PC-9 (cell line): ENCODE measurements around the gene HTRA3. TPM values are rescaled to one million over a fixed set of nuclear protein-coding genes. Genes with fewer than 3 reads are reported as not detected.

Source experiments
- BruUV-seq: library from RNA; stranded (reverse); fragments of 400-500 nt; replicated peaks from 2 replicates; lab custom pipeline; 2021; lab: Mats Ljungman, UMichigan
- CTCF ChIA-PET: fragments of 300-600 bp; sonication (Branson Sonifier 250); formaldehyde crosslinking; loops from one replicate; lab custom pipeline; 2022; ENCODE audit warnings: antibody characterized with exemption; lab: Charles Lee
- POLR2A ChIA-PET: fragments of 300-600 bp; sonication (Branson Sonifier 250); formaldehyde crosslinking; loops from one replicate; lab custom pipeline; 2022; ENCODE audit warnings: antibody characterized with exemption; ENCODE audit not compliant: unreplicated experiment; lab: Charles Lee
- DNase-seq, 2 experiments: peaks; one replicate each; pipeline versions ENCODE4 v3.0.0 to v3.0.0-alpha.2; 2015 to 2022; ENCODE audit warnings: mixed read lengths in 1 of 2
- H2AFZ ChIP-seq: fragments of 200-600 bp; sonication (generic); 2 replicates; pipeline ENCODE4 v1.8.1; 2017; ENCODE audit warnings: antibody characterized with exemption
- H3F3A ChIP-seq: fragments of 200-600 bp; sonication (generic); 2 replicates; pipeline ENCODE4 v1.8.1; 2017; ENCODE audit warnings: antibody characterized with exemption, mild to moderate bottlenecking, low read depth; ENCODE audit not compliant: insufficient read depth
- H3K27ac ChIP-seq: fragments of 200-600 bp; sonication (generic); 2 replicates; pipeline ENCODE4 v1.6.1; 2016; ENCODE audit warnings: mixed run types
- H3K27me3 ChIP-seq: fragments of 200-600 bp; sonication (generic); 2 replicates; pipeline ENCODE4 v1.6.1; 2016; ENCODE audit warnings: low read depth, mixed run types; ENCODE audit not compliant: insufficient read depth
- H3K36me3 ChIP-seq: fragments of 200-600 bp; sonication (generic); 2 replicates; pipeline ENCODE4 v1.6.1; 2016; ENCODE audit warnings: low read depth, mixed run types
- H3K4me1 ChIP-seq: fragments of 200-600 bp; sonication (generic); replicated peaks from 2 replicates; pipeline ENCODE4 v1.6.1; 2016; ENCODE audit warnings: mixed run types; ENCODE audit not compliant: insufficient read depth
- H3K4me2 ChIP-seq: fragments of 200-600 bp; sonication (generic); 2 replicates; pipeline ENCODE4 v1.6.1; 2017; ENCODE audit warnings: mixed run types
- H3K4me3 ChIP-seq: fragments of 200-600 bp; sonication (generic); 2 replicates; pipeline ENCODE4 v1.6.1; 2016; ENCODE audit warnings: mixed run types
- H3K79me2 ChIP-seq: fragments of 200-600 bp; sonication (generic); 2 replicates; pipeline ENCODE4 v1.6.1; 2017; ENCODE audit warnings: low read depth, mixed run types
- H3K9me2 ChIP-seq: fragments of 200-600 bp; sonication (generic); 2 replicates; pipeline ENCODE4 v1.8.1; 2017; ENCODE audit warnings: mild to moderate bottlenecking; ENCODE audit not compliant: insufficient read depth
- H3K9me3 ChIP-seq: fragments of 200-600 bp; sonication (generic); 2 replicates; pipeline ENCODE4 v1.8.1; 2016; ENCODE audit warnings: low read depth; ENCODE audit not compliant: insufficient read depth
- H4K20me1 ChIP-seq: fragments of 200-600 bp; sonication (generic); 2 replicates; pipeline ENCODE4 v1.8.1; 2017; ENCODE audit not compliant: insufficient read depth
- EZH2 ChIP-seq: fragments of 200-600 bp; sonication (generic); IDR thresholded peaks from 2 replicates; pipeline ENCODE4 v1.8.0; 2017; ENCODE audit warnings: antibody characterized with exemption, low read depth
- intact Hi-C: fragments of 100-400 bp; cut with micrococcal nuclease; formaldehyde crosslinking; loops from one replicate; pipeline ENCODE4 v1.10.0; 2022; ENCODE audit not compliant: unreplicated experiment
- total RNA-seq: library from RNA; stranded (reverse); gene quantifications from 2 replicates; pipeline ENCODE4 v1.2.3, GENCODE V29; 2021
- TF ChIP-seq, protein P1 (sequence below): fragments of 200-600 bp; sonication (generic); conservative IDR thresholded peaks from 2 replicates; pipeline ENCODE4 v1.6.1; 2017; ENCODE audit warnings: mixed run types, antibody characterized with exemption, mild to moderate bottlenecking, moderate library complexity

The HTRA3 gene
- total RNA-seq, 1 experiment from 2014 or later = 14.1 TPM

DNA sequence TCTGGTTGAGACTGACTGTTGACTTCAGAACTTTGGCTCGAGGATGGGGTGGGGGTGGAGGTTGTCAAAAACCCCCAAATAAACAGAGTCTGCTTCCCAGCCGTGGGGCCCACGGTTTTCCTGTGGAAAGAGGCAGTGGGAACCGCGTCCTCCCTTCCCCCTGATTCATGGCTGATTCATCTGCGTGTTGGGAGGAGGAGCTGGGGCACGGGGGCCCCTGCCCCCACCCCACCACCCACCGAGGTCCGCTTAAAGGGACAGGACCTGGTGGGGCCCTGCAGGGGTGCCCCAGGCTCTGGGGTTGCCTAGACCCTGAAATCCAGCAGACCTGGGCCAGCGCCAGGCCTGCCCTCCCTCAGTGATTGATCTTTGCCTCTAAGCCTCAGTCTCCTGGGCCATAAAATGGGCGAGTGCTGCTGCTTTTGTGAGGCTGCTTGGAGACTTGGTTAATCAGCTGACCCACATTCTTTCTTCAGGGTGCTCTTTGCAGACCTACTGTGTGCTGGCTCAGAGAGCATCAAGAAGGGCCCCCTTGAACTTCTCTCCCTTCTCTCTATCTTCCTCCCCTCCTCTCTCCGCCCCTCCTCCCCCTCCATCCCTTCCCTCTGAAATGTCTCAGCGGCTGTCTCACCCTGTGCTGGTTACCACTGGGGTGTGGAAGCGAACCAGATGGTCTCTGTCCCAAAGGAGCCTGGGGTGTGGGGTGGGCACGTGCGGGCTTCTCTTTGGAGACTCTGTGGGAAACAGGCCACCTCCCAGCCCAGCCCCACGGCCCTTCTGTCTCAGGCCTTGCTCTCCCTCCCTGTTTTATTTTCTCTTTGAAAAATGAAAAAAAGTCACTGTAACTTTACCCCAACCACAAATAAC, 9.1 kb downstream of the HTRA3 start:
- H3K36me3 ChIP-seq = no peaks in the 10 kb centered on the region
- no peaks in the 10 kb centered on the region for H3K9me3 ChIP-seq
- H3K27me3 ChIP-seq = no peaks in the 10 kb centered on the region
- no peak overlapping the region for H2AFZ ChIP-seq
- no peak overlapping the region for H3K27ac ChIP-seq
- no peaks in the 10 kb centered on the region for H3K79me2 ChIP-seq
- peak overlapping the region; percentile 36; the same call in 1 of the 2 replicates for H3K4me2 ChIP-seq
- intact Hi-C loops = no loop called here
- no peaks in the 10 kb centered on the region for H3K4me1 ChIP-seq
- CTCF ChIA-PET = no interaction called here
- no peaks in the 10 kb centered on the region for H4K20me1 ChIP-seq
- H3K4me3 ChIP-seq = no peak overlapping the region
- BruUV-seq = no TSS peak
- POLR2A ChIA-PET = no interaction called here
- H3K9me2 ChIP-seq = no peaks in the 10 kb centered on the region
- no peak for TF ChIP-seq EZH2
- DNase-seq = no peak
- no peaks in the 10 kb centered on the region for H3F3A ChIP-seq

DNA sequence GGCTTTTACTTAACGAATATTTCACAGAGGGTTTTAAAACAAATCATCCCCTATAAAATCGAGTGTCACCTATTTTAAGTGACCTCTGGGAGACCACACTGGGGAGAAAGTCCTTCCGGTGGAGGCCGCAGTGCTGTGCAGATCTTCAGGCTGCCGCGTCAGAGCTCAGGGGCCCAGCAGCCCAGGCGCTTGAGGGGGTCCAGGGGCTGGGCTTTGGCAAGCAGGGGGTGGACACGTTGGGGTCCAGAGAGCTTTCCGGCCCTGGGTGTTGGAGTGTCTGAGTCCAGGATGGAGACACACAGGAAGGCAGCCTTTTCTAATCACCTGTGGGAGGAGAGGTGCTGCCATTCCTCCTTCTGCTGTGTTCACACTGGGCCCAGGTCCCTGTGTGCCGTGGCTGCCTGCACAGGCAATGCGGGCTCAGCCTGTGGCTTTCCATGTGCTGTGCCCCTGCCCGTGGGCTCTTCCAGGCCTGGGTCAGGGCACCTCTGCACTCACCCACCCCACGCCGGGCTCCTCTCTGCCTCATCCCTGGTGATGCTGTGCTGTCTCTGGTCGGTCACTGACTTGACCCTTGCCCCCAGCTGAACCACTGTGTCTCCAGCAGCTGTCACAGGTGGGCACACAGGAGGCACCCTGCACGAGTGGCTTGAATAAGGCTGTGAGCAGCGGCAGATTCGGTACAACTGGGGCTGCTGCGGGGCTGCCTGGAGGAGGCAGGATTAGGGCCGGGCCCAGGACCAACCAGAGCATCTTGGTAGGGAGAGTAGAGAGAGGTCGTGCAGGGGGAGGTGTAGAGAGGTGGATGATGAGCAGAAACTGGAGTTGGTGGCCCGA, 10.0 kb downstream of the HTRA3 start:
- Histone ChIP-seq H4K20me1 (no peaks in the 10 kb centered on the region), H3K4me1 (no peaks in the 10 kb centered on the region), H3F3A (no peaks in the 10 kb centered on the region), H3K4me2 (no peak overlapping the region), H3K9me2 (no peaks in the 10 kb centered on the region), H3K79me2 (no peaks in the 10 kb centered on the region), H3K27me3 (no peaks in the 10 kb centered on the region), H3K9me3 (no peaks in the 10 kb centered on the region), H3K36me3 (no peaks in the 10 kb centered on the region), H3K27ac (no peak overlapping the region), H3K4me3 (no peak overlapping the region), H2AFZ (no peak overlapping the region)
- TF ChIP-seq, protein P1, sequence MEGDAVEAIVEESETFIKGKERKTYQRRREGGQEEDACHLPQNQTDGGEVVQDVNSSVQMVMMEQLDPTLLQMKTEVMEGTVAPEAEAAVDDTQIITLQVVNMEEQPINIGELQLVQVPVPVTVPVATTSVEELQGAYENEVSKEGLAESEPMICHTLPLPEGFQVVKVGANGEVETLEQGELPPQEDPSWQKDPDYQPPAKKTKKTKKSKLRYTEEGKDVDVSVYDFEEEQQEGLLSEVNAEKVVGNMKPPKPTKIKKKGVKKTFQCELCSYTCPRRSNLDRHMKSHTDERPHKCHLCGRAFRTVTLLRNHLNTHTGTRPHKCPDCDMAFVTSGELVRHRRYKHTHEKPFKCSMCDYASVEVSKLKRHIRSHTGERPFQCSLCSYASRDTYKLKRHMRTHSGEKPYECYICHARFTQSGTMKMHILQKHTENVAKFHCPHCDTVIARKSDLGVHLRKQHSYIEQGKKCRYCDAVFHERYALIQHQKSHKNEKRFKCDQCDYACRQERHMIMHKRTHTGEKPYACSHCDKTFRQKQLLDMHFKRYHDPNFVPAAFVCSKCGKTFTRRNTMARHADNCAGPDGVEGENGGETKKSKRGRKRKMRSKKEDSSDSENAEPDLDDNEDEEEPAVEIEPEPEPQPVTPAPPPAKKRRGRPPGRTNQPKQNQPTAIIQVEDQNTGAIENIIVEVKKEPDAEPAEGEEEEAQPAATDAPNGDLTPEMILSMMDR = no peak
- TF ChIP-seq EZH2 = no peak
- intact Hi-C loops = no loop called here
- CTCF ChIA-PET = no interaction called here
- no TSS peak for BruUV-seq
- DNase-seq = no peak
- POLR2A ChIA-PET = no interaction called here

DNA sequence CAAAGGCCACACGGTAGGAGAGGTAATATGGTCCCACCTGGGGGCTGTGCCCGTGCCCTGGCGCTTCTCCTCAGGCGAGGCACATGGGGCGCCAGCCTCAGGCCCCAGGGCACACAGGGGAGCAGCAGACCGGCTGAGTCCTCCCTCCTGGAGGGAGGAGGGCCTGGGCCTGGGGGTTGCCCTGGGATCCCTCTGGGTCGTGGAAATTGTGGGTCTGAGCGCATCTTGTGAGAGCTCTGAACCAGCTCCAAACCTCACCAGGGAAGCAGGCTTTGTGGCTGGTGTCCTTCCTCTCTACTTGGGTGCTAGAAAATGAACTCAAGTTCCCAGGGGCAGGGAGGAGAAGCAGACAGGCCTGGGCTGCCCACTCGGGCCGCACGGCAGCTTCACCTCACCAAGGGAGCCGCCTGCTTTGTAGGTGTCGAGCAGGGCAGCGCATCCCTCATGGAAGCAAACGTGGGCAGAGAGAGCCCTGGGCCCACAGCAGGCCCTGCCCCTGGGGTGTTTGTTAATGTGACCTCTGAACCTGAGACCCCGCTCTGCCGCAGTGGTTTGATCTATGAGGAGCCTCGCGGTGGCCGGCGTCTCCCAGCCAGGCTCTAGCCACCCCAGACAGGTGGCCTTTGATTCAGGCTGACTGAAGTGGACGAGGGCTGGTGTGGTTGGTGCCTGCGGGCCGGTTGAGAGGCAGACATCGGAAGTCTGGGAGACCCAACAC, 10.8 kb downstream of the HTRA3 start:
- Histone ChIP-seq H3K36me3 (no peaks in the 10 kb centered on the region), H3K79me2 (no peaks in the 10 kb centered on the region), H3K9me2 (no peaks in the 10 kb centered on the region), H2AFZ (no peak overlapping the region), H3K4me3 (no peak overlapping the region), H3K27me3 (no peaks in the 10 kb centered on the region), H3F3A (no peaks in the 10 kb centered on the region), H3K4me1 (no peaks in the 10 kb centered on the region), H3K4me2 (no peak overlapping the region), H3K9me3 (no peaks in the 10 kb centered on the region), H3K27ac (no peak overlapping the region), H4K20me1 (no peaks in the 10 kb centered on the region)
- ChIA-PET POLR2A (no interaction called here), CTCF (no interaction called here)
- intact Hi-C loops = no loop called here
- DNase-seq = no peak
- TF ChIP-seq, protein P1 = no peak
- no peak for TF ChIP-seq EZH2
- BruUV-seq = no TSS peak
